PC-9 (cell line): ENCODE results near the gene CXXC5. TPM values are rescaled to one million over a fixed set of nuclear protein-coding genes. Genes with fewer than 3 reads are reported as not detected.
"Not testable (repeated sequence)": the region's sequence is repeated elsewhere in the genome, so short reads cannot be mapped to it uniquely, and the experiment has no call there.

ENCODE experiments used
- BruUV-seq: library from RNA; stranded (reverse); fragments of 400-500 nt; replicated peaks from 2 replicates; lab custom pipeline; 2021; lab: Mats Ljungman, UMichigan
- CTCF ChIA-PET: fragments of 300-600 bp; sonication (Branson Sonifier 250); formaldehyde crosslinking; loops from one replicate; lab custom pipeline; 2022; ENCODE audit warnings: antibody characterized with exemption; lab: Charles Lee
- POLR2A ChIA-PET: fragments of 300-600 bp; sonication (Branson Sonifier 250); formaldehyde crosslinking; loops from one replicate; lab custom pipeline; 2022; ENCODE audit warnings: antibody characterized with exemption; ENCODE audit not compliant: unreplicated experiment; lab: Charles Lee
- DNase-seq, 2 experiments: peaks; one replicate each; pipeline versions ENCODE4 v3.0.0 to v3.0.0-alpha.2; 2015 to 2022; ENCODE audit warnings: mixed read lengths in 1 of 2
- H2AFZ ChIP-seq: fragments of 200-600 bp; sonication (generic); 2 replicates; pipeline ENCODE4 v1.8.1; 2017; ENCODE audit warnings: antibody characterized with exemption
- H3F3A ChIP-seq: fragments of 200-600 bp; sonication (generic); 2 replicates; pipeline ENCODE4 v1.8.1; 2017; ENCODE audit warnings: antibody characterized with exemption, mild to moderate bottlenecking, low read depth; ENCODE audit not compliant: insufficient read depth
- H3K27ac ChIP-seq: fragments of 200-600 bp; sonication (generic); 2 replicates; pipeline ENCODE4 v1.6.1; 2016; ENCODE audit warnings: mixed run types
- H3K27me3 ChIP-seq: fragments of 200-600 bp; sonication (generic); 2 replicates; pipeline ENCODE4 v1.6.1; 2016; ENCODE audit warnings: low read depth, mixed run types; ENCODE audit not compliant: insufficient read depth
- H3K36me3 ChIP-seq: fragments of 200-600 bp; sonication (generic); 2 replicates; pipeline ENCODE4 v1.6.1; 2016; ENCODE audit warnings: low read depth, mixed run types
- H3K4me1 ChIP-seq: fragments of 200-600 bp; sonication (generic); replicated peaks from 2 replicates; pipeline ENCODE4 v1.6.1; 2016; ENCODE audit warnings: mixed run types; ENCODE audit not compliant: insufficient read depth
- H3K4me2 ChIP-seq: fragments of 200-600 bp; sonication (generic); 2 replicates; pipeline ENCODE4 v1.6.1; 2017; ENCODE audit warnings: mixed run types
- H3K4me3 ChIP-seq: fragments of 200-600 bp; sonication (generic); 2 replicates; pipeline ENCODE4 v1.6.1; 2016; ENCODE audit warnings: mixed run types
- H3K79me2 ChIP-seq: fragments of 200-600 bp; sonication (generic); 2 replicates; pipeline ENCODE4 v1.6.1; 2017; ENCODE audit warnings: low read depth, mixed run types
- H3K9me2 ChIP-seq: fragments of 200-600 bp; sonication (generic); 2 replicates; pipeline ENCODE4 v1.8.1; 2017; ENCODE audit warnings: mild to moderate bottlenecking; ENCODE audit not compliant: insufficient read depth
- H3K9me3 ChIP-seq: fragments of 200-600 bp; sonication (generic); 2 replicates; pipeline ENCODE4 v1.8.1; 2016; ENCODE audit warnings: low read depth; ENCODE audit not compliant: insufficient read depth
- H4K20me1 ChIP-seq: fragments of 200-600 bp; sonication (generic); 2 replicates; pipeline ENCODE4 v1.8.1; 2017; ENCODE audit not compliant: insufficient read depth
- EZH2 ChIP-seq: fragments of 200-600 bp; sonication (generic); IDR thresholded peaks from 2 replicates; pipeline ENCODE4 v1.8.0; 2017; ENCODE audit warnings: antibody characterized with exemption, low read depth
- intact Hi-C: fragments of 100-400 bp; cut with micrococcal nuclease; formaldehyde crosslinking; loops from one replicate; pipeline ENCODE4 v1.10.0; 2022; ENCODE audit not compliant: unreplicated experiment
- total RNA-seq: library from RNA; stranded (reverse); gene quantifications from 2 replicates; pipeline ENCODE4 v1.2.3, GENCODE V29; 2021
- TF ChIP-seq, protein P1 (sequence below): fragments of 200-600 bp; sonication (generic); conservative IDR thresholded peaks from 2 replicates; pipeline ENCODE4 v1.6.1; 2017; ENCODE audit warnings: mixed run types, antibody characterized with exemption, mild to moderate bottlenecking, moderate library complexity

Gene CXXC5
- total RNA-seq, 1 experiment from 2014 or later = 59.9 TPM

- Histone ChIP-seq H3K79me2 (no peaks in the 10 kb centered on the region), H3K36me3 (no peaks in the 10 kb centered on the region), H3K27ac (no peak overlapping the region), H3K9me3 (no peaks in the 10 kb centered on the region), H3K9me2 (no peaks in the 10 kb centered on the region), H3K27me3 (no peaks in the 10 kb centered on the region), H2AFZ (no peak overlapping the region), H4K20me1 (no peaks in the 10 kb centered on the region), H3K4me2 (peak overlapping the region; percentile 52), H3K4me1 (peaks cover 9% of the 10 kb centered on the region), H3K4me3 (no peak overlapping the region), H3F3A (0 out of 2 replicates have a peak, but pooled peaks cover 8% of the 10 kb centered on the region)
- intact Hi-C loops = loop anchor here (1.0 kb wide), 1 partner anchor 40 kb away; no protein-coding TSS in a partner anchor
- DNase-seq = peak; percentile 57 to 67
- TF ChIP-seq EZH2 = no peak
- TF ChIP-seq, protein P1, sequence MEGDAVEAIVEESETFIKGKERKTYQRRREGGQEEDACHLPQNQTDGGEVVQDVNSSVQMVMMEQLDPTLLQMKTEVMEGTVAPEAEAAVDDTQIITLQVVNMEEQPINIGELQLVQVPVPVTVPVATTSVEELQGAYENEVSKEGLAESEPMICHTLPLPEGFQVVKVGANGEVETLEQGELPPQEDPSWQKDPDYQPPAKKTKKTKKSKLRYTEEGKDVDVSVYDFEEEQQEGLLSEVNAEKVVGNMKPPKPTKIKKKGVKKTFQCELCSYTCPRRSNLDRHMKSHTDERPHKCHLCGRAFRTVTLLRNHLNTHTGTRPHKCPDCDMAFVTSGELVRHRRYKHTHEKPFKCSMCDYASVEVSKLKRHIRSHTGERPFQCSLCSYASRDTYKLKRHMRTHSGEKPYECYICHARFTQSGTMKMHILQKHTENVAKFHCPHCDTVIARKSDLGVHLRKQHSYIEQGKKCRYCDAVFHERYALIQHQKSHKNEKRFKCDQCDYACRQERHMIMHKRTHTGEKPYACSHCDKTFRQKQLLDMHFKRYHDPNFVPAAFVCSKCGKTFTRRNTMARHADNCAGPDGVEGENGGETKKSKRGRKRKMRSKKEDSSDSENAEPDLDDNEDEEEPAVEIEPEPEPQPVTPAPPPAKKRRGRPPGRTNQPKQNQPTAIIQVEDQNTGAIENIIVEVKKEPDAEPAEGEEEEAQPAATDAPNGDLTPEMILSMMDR = no peak
- BruUV-seq = no TSS peak
- POLR2A ChIA-PET = interaction anchor here (0.6 to 0.7 kb wide), 2 partner anchors 151 to 1149 kb away, joined by 5 to 8 read pairs; no protein-coding TSS in a partner anchor
- CTCF ChIA-PET = no interaction called here
These were observed 77.1 kb downstream of the CXXC5 start for GRCh38 chr5:139725073-139725830.

DNA sequence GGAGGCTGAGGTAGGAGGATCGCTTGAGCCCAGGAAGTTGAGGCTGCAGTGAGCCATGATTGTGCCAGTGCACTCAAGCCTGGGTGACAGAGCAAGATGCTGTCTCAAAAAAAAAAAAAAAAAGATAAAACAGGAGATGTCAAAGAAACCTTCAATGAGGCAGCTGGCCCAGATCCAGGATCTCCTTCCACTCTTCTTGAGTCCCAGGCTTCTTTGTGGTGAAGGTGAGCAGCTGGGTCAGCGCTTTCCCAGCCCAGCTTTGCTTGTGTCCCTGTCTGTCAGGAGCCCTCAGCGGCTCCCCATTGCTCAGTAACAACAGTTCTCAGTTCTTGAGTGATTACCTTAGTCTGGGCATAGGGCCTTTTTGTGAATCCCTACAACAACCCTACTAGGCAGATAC lies 78.1 kb downstream of the CXXC5 start:
- H3K27me3 ChIP-seq = no peaks in the 10 kb centered on the region
- ChIA-PET POLR2A (interaction anchor here (0.7 kb wide), 1 partner anchor 1150 kb away, joined by 5 read pairs; no protein-coding TSS in a partner anchor), CTCF (no interaction called here)
- no peak overlapping the region for H3K27ac ChIP-seq
- TF ChIP-seq, protein P1 = no peak
- TF ChIP-seq EZH2 = no peak
- no peak overlapping the region for H3K4me3 ChIP-seq
- H3K4me2 ChIP-seq = no peak overlapping the region
- no peaks in the 10 kb centered on the region for H3K9me2 ChIP-seq
- BruUV-seq = no TSS peak
- H4K20me1 ChIP-seq = no peaks in the 10 kb centered on the region
- H3K4me1 ChIP-seq = peaks cover 9% of the 10 kb centered on the region
- H2AFZ ChIP-seq = no peak overlapping the region
- no peaks in the 10 kb centered on the region for H3K79me2 ChIP-seq
- no peaks in the 10 kb centered on the region for H3K36me3 ChIP-seq
- intact Hi-C loops = no loop called here
- no peak for DNase-seq
- 0 out of 2 replicates have a peak, but pooled peaks cover 8% of the 10 kb centered on the region for H3F3A ChIP-seq
- no peaks in the 10 kb centered on the region for H3K9me3 ChIP-seq

DNA sequence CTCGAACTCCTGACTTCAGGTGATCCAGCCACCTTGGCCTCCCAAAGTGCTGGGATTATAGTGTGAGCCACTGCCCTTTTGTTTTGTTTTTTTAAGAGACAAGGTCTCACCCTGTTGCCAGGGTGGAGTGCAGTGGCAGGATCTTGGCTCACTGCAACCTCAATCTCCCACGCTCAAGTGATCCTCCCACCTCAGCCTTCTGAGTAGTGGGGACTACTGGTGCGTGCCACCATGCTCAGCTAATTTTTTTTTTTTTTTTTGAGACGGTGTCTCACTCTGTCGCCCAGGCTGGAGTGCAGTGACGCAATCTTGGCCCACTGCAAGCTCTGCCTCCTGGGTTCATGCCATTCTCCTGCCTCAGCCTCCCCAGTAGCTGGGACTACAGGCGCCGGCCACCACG lies 79.5 kb downstream of the CXXC5 start:
- H3K4me2 ChIP-seq, H3K9me2 ChIP-seq, intact Hi-C loops, H3K4me1 ChIP-seq, H2AFZ ChIP-seq, H4K20me1 ChIP-seq, H3K9me3 ChIP-seq, H3K79me2 ChIP-seq, H3K36me3 ChIP-seq, POLR2A ChIA-PET, H3K27ac ChIP-seq, H3F3A ChIP-seq, H3K27me3 ChIP-seq, H3K4me3 ChIP-seq, BruUV-seq: not testable (repeated sequence)
- CTCF ChIA-PET = interaction anchor here (0.6 kb wide), 1 partner anchor 1051 kb away, joined by 4 read pairs; no protein-coding TSS in a partner anchor
- peak in 1 of 2 experiments; percentile 22 for DNase-seq
